Activated CD4-positive, alpha-beta T cell treated with anti-CD3 and anti-CD28 coated beads for 48 hours (primary cell): Measurements from ENCODE around the gene ACR.

Source experiments
- DNase-seq: peaks from one replicate; pipeline ENCODE4 v3.0.0-alpha.2; 2020

ACR gene

DNA sequence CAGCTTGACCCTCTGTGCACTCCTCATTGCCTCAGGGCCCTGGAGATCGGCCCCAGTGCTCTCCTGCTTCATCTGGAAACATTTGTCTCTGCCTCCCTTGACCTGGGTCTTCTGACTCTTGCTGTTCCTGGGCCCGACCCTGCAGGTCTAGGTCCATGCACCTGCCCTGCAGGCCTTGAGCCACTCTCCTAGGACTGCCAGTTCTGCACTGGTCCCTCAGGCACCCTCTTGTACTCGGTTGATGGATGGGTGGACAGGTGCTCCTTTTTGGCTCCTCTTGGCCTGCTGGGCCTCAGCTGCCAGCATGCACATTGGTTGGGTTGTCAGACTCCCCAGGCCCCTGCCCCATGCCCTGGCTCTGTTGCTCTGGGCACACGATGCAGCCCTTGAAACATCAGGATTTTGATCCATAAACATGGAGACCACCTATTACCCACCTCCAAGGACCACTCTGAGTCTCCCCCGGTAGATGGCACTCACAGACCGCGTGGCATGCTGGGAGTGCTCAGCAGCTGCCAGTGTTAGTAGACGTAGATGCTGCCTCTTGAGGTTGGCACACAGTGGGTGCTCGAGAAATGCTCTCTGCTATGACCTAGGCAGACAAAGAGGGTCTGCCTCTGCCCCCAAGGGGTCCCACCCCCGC, 20.2 kb upstream of the ACR start:
- no peak for DNase-seq

DNA sequence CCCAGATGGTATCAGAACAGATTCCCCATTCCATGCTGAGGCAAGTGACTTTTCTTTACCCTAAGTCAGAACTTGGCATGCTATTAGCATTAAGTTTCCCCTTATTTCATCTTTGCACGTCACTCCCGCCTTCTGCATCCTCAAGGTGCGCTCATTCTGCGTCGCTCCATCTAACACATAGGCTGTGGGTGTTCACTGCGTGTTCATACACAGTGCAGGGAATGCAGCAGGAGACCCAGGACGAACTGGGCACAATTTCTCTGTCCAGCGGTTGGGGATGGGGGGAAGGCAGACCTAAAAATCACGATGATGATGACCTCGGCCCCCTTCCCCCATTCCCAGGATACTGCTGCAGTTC, 19.7 kb upstream of the ACR start:
- no peak for DNase-seq

DNA sequence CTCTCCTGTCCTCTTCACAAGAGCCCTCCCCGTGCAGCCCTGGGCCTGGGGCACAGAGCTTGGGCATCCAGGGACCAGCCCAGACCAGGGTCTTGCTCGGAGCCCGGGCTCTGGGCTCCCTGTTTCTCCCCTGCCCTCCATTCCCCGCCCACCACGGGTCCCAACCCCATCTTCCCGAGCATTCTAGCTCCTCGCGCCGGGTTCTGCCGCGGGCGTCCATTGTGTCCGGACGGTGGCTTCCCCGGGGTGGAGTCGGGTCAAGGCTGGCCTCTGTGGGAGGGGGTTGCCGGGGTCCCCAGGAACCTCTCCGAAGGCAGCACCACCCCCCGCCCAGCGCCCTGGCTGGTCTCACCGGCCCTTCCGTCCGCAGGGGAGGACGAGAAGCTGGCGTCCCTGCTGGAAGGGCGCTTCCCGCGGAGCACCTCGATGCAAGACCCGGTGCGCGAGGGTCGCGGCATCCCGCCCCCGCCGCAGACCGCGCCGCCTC, 18.1 kb upstream of the ACR start:
- DNase-seq: no peak

DNA sequence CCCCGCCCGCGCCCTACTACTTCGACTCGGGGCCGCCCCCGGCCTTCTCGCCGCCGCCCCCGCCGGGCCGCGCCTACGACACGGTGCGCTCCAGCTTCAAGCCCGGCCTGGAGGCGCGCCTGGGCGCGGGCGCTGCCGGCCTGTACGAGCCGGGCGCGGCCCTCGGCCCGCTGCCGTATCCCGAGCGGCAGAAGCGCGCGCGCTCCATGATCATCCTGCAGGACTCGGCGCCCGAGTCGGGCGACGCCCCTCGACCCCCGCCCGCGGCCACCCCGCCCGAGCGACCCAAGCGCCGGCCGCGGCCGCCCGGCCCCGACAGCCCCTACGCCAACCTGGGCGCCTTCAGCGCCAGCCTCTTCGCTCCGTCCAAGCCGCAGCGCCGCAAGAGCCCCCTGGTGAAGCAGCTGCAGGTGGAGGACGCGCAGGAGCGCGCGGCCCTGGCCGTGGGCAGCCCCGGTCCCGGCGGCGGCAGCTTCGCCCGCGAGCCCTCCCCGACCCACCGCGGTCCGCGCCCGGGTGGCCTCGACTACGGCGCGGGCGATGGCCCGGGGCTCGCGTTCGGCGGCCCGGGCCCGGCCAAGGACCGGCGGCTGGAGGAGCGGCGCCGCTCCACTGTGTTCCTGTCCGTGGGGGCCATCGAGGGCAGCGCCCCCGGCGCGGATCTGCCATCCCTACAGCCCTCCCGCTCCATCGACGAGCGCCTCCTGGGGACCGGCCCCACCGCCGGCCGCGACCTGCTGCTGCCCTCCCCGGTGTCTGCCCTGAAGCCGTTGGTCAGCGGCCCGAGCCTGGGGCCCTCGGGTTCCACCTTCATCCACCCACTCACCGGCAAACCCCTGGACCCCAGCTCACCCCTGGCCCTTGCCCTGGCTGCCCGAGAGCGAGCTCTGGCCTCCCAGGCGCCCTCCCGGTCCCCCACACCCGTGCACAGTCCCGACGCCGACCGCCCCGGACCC, 17.4 kb upstream of the ACR start:
- no peak for DNase-seq

DNA sequence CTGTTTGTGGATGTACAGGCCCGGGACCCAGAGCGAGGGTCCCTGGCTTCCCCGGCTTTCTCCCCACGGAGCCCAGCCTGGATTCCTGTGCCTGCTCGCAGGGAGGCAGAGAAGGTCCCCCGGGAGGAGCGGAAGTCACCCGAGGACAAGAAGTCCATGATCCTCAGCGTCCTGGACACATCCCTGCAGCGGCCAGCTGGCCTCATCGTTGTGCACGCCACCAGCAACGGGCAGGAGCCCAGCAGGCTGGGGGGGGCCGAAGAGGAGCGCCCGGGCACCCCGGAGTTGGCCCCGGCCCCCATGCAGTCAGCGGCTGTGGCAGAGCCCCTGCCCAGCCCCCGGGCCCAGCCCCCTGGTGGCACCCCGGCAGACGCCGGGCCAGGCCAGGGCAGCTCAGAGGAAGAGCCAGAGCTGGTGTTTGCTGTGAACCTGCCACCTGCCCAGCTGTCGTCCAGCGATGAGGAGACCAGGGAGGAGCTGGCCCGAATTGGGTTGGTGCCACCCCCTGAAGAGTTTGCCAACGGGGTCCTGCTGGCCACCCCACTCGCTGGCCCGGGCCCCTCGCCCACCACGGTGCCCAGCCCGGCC, 16.7 kb upstream of the ACR start:
- no peak for DNase-seq

DNA sequence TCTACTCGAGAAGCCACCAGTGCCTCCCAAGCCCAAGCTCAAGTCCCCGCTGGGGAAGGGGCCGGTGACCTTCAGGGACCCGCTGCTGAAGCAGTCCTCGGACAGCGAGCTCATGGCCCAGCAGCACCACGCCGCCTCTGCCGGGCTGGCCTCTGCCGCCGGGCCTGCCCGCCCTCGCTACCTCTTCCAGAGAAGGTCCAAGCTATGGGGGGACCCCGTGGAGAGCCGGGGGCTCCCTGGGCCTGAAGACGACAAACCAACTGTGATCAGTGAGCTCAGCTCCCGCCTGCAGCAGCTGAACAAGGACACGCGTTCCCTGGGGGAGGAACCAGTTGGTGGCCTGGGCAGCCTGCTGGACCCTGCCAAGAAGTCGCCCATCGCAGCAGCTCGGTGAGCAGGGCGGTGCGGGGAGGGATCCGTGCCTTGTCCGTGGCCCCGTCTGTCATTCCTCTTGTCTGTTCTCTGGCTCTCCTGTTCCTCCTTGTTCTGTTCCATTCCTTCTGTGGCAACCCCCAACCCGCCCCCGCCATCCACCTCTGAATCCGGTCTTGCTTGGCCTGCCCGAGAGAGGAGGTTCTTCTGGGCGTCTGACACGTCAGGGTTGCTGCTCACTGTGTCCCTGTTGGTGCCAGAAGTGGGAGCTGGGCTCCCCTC, 15.8 kb upstream of the ACR start:
- no peak for DNase-seq

DNA sequence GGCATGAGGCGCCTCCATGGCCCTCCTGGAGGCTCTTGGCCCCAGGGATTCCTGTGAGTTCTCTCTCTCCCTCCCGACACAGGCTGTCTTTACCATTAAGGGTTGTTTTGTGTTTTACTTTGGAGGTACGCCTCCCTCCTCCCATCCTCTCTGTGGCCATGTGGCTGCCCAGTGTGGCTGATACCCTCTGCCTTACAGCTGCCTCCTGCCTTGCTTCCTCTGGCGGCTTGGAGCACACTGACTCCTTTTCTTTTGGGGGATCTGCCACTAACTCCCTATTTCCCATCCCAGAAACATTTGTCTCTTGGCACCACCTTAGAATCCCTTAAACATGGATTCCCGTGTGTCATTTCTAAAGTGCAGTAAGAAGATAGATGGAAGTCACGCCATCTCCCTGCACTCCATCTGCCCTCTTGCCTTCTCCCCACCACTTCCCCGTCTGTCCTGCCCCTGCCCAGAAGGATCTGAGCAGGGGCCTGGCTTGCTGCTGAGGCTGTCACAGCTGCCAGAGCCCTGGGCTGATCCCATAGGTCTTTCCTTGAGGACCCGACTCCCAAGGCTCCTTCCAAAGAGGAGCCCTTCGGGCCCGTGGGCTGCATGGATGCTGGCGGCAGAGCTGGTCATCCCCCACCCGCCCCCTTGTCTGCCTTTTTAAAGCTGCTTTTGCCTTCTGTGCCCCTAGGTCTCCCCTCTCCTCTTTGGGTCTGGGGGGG, 15.1 kb upstream of the ACR start:
- no peak for DNase-seq

DNA sequence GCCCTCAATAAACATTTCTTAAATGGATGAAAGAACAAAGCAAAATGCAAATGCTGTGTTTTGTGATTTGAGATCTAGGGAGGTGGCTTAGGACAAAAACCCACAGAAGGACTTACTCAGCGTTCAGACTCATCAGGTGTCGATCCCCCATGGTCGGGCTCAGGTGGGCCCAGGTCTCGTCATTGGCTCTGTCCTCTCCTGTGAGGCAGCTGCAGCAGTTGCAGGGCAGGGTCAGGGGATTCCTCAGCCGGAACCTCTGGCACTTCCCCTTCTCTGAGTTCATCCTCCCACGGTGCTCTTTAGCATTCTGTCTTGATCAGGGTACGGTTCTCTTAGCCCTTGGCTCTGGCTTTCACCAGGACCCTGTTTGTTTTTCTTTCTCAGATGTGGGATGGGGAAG, 14.0 kb upstream of the ACR start:
- no peak for DNase-seq

DNA sequence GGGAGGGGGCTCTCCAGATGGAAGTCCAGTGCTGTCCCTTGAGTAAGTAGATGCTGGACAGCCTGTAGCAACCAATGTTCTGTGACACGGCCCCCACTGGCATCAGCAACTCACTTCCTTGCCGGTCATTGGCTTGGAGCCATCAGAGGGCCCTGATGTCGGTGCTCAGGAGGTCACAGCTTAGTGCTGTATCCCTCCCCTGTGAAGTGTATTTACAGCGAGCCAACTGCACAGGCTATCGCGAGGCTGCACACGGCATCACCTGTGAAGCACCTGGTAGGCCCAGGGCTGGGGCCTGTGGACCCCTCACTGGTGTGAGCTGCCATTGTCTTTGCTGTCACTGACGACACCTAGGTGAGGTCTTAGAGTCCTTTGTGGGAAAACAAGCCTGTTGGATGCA, 13.4 kb upstream of the ACR start:
- DNase-seq: no peak

DNA sequence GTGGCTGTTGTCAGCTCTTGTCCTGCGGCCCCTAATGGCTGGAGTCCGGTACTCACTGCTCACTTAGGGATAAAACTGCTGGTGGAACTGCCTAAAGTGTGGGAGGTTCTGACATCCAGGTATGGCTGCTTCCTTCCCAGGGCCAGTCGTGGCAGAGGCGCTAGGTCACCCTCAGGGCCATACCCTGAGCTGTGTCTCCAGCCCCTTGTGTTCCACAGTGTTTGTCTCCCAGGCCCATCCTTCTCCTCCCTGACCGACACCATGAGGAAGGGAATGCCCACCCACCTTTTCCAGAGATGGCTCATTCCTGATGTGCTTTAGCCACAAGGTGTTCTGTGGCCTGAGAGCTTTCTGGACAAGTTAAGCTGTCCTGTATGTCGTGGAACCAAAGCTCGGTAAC, 12.4 kb upstream of the ACR start:
- no peak for DNase-seq

DNA sequence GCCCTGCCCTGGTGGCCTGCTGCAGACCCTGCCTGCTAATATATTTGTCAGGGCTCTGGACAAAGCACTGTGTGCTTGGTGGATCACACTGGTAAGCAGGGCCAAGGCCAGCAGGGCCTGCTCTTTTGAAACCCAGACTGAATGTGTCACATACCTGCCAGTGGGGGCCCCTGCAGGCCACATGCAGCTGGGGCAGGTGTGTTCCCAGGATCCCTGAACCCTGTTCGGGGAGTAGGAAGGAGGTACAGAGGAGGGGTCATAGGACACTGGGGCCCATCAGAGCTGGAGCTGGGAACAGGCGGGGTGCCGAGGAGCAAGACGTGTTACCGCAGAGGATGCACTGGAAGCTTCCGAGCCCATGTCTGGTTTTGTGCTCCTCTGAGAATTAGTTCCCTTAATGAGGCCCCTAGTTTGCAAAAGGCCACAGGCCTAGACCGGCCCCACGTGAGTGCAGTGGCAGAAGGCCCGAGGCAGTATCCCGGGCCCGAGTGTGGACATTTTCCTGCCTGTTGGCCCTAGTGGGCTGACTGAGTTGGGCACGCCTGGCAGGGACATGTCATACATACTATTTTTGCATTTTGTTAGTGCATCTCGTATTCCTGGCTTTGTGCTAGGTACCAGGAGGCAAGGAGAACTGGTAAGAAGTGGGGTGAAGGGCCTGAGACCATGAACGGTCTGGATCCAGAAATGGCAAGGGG, 11.2 kb upstream of the ACR start:
- DNase-seq: no peak

DNA sequence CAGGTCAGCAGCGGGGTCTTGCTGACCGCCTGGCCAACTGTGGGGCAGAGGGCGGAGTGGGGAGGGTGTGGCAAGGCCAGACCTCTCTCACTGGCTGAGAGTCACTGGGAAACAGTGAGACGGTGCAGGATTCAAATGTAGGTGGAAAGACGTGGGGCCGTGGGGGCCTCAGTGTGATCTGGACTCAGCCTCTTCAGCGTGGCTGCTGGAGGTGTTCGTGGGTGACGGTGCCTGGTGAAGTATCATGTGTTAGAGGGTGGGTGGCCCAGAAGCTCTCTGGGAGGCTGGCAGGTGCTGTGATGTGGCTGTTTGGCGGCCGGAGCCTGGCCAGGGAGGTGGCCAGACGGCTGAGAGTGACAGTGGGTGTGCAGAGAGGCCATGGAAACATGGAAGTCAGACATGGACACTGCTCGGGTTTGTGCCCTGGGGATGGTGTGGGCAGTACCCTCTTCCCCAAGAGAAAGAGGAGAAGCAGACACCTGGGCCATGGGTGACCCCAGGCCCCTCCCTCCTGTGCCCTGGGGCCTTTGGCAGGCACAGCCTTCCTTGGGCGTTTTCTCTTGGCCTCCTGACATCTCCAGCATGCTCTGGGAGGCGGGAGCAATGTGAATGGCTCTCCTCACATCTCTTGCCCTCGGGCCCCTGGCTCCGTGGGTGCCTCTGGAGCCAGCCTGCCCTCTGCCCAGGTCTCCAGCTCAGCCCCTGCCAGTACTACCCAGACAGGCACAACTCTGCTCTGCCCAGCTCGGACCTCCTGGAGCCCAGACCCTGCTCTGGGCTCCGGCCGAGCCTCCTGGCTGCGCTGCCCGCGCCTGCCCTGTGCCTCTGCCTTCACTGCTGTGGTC, 10.1 kb upstream of the ACR start:
- no peak for DNase-seq

DNA sequence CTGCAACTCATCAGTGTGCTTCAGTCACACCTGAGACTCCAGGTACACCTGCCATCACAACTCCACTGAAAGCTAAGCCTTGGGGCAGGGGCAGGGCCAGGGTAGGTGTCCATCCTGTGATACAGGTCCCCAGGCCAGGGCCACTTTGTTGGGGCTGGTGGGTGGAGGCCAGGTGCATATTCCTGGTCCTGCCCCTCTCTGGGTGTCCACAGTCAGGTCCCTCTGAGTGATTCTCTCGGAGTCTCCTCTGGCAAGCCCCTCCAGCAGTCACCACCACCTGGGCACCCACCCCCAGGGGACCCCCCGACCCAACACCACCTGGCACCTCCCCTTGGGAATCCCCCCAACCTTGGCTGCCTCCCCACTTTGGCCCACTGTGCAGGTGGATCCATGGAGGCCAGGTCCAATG, 9.5 kb upstream of the ACR start:
- no peak for DNase-seq

DNA sequence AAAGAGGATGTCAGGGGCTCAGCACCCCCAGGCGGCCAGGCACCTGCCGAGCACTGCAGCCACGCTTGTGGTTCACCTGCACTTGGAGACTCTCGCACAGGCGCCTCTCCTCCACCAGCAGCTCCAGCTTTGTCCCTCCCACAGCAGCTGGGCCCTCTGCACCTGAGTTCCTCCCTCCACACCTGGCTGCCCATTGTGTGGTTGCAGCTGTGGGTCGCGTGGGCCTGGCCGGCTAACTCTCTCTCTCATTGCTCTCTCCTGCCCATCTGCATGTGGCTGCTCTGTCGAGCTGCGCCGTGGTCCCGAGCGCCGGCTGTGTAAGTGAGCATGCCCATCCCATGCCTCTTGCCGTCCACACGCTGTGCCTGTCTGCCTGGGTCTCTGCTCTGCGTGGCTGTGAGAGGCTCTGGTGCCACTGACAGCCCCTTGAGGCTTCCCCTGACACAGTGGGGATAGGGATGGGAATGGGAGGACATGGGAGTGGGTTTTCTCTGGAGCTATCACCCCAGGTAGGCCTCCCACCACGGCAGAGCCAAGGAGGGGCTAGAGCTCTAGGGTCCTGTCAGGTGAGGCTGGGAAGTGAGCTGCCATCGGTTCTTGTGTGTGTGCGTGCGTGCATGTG, 8.5 kb upstream of the ACR start:
- no peak for DNase-seq

DNA sequence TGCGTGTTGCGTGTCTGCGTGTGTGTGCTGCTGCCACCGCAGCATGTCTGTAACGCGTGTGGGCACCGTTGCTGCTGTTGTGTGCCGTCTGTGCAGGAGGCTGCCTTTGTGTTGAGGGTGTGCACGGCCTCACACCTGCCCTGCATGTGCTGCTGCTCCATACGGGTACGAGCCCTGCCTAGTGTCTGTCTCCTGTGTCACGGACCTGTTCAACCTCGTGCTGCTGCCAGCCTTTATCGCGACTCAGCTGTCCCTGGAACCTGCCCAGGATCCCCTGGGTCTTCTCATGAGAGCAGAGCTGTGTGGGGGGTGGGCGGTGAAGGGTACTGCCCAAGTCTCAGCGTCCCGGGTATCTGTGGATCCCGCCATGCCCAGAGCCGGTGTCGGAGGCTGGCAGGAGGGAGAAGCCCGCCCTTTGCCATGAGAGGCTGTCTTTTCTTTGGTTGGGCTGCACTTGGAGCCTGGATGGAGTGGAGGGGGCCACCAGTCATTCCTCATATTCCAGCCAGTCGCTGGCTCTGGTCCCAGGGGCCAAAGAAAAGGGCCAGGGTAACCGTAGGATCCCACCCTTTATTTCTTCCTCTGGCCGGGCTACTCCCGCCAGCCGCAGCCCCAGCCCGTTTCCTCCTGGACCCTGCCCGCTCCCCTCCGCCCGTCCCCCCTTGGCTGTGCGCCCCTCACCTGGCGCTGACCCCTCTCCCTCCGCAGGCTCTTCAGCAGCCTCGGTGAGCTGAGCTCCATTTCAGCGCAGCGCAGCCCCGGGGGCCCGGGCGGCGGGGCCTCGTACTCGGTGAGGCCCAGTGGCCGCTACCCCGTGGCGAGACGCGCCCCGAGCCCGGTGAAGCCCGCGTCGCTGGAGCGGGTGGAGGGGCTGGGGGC, 7.8 kb upstream of the ACR start:
- DNase-seq: no peak

DNA sequence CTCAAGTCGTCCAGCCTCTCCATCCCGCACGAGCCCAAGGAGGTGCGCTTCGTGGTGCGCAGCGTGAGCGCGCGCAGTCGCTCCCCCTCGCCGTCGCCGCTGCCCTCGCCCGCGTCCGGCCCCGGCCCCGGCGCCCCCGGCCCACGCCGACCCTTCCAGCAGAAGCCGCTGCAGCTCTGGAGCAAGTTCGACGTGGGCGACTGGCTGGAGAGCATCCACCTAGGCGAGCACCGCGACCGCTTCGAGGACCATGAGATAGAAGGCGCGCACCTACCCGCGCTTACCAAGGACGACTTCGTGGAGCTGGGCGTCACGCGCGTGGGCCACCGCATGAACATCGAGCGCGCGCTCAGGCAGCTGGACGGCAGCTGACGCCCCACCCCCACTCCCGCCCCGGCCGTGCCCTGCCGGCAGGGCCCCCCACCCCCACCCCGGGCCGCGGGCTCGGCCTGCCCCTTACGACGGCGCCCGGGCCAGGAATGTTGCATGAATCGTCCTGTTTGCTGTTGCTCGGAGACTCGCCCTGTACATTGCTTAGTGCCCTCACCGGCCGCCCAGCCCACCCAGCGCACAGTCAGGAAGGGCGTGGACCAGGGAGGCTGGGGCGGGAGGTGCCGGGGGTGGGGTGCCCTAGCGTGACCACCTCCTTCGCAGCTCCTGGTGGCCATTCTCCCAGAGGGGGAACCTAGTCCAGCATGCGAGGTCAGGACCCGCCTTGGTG, 6.9 kb upstream of the ACR start:
- no peak for DNase-seq

DNA sequence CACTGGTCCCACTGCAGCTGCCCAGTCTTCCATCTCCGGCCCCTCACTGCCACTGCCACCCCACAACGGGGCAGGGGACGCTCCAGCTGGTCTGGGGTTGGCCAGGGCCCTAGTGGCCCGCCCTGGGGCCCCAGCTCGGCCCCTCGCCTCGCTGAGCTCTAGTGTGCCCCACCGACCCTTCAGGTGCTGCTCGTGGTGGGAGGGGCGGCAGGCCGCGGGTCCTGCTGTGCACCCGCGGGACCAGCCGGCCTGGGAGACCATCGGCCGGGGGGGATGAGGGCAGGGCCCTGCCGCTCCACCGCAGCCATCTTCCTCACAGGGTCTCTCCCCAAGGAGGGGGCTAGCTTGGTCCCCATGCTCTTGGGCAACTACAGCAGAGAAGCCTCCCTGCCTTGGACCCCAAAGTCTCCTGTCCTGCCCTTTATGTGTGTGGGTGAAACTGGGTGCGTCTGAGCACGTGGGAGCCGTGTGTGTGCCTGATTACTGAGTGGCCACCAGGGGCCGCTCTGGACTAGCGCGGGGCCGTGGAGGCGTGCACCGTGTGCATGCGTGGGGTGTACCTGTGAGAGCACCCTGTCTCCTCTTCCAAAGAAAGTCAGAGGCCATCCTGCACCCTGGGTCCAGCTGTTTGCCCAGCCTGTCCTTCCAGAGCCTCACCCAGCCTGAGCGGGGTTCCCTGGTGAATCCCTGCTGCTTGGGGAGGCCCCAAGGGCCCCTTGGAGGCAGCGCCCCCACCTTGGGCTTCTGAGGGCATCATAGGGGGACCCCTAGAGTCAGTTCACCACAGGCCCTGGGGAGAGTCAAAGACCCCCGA, 6.0 kb upstream of the ACR start:
- peak; percentile 74 for DNase-seq

DNA sequence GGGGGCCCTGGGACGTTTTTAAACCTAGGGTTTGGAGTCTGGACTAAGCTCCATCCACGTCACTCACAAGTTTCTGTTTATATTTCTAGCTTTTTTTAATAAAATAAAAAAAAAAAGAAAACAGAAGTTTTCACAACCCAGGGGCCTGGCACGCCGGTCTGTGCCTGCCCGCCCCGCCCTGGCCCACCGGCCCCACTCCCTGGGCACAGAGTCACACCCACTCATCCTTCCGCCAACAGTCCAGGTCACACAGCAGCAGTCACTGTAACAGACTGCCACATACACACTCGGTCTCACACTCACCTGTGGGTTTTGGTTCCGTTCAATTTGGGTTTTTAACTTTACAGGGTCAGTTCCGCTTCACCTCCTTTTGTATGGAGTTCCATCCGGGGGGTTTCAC, 5.3 kb upstream of the ACR start:
- DNase-seq: no peak
